ENCODE results near the gene PAX9. TPM values are rescaled to one million over a fixed set of nuclear protein-coding genes. Genes with fewer than 3 reads are reported as not detected.

PAX9 gene
- not detected in 2 replicates for total RNA-seq

DNA sequence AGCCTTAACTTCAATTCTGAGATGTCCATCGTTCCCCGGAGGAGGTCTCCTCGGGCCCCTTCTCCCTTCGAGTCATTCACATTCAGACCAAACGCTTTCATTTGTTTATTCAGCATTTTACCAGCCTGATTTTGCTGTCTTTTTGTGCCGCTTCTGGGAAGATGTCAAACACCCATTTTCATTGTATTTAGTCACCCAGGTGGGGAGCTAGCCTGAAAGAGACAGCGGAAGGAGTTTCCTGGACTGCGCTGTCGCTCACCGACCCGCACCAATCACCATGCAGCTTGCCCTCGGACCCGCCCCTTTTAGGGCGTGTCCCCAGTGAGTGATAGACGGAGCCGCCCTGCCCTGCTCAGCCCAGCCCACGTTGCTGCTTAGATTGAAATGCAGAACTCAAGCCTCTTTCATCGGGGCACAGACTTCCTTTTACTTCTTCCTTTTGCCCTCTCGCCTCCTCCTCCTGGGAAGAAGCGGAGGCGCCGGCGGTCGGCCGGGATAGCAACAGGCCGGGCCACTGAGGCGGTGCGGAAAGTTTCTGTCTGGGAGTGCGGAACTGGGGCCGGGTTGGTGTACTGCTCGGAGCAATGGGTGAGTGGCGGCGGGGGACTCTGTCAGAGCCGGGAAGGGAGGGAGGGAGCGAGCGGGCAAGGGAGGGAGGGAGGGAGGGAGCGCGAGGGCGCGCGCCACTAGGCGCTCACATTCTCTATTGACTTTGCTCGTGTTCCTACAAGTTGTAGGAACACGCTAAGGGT is at the start of gene PAX9:
Gene PAX9 (plus strand): TSS at position 355 of the 752 bp plus-strand sequence. CDS start 230 bp downstream, at position 585.

Other genes with a start within 250 kb of the PAX9 start
- not detected in 2 replicates for gene NKX2-1, start 141.6 kb upstream of the PAX9 start, total RNA-seq
- gene NKX2-8, start 79.2 kb upstream of the PAX9 start, total RNA-seq = not detected in 2 replicates

Measured in cardiac atrium fibroblast (primary cell).